Cardiac septum (tissue), 1 donor: ENCODE results near the gene CRHBP. TPM values are rescaled to one million over a fixed set of nuclear protein-coding genes. Genes with fewer than 3 reads are reported as not detected.
"Not testable (repeated sequence)": the region's sequence is repeated elsewhere in the genome, so short reads cannot be mapped to it uniquely, and the experiment has no call there.

Experiments used
- DNase-seq: peaks from one replicate; pipeline ENCODE4 v3.0.0-alpha.2; 2020; ENCODE audit warnings: low spot score
- intact Hi-C: fragments of 100-400 bp; cut with DNase I; formaldehyde crosslinking; loops from one replicate; pipeline ENCODE4 v1.14.0; 2022
- long read RNA-seq: library from polyadenylated mRNA; unstranded; transcript quantifications from one replicate; pipeline ENCODE4 v2.0.0, GENCODE V29; 2021
- total RNA-seq: library from RNA; stranded (reverse); fragmentation: NEBNext Ultra II Directional; extraction: Animal tissue kit (Norgen Biotek cat#: 25700); gene quantifications from one replicate; pipeline ENCODE4 v1.2.1, GENCODE V29; 2021
- donor health status: DM: no; HTN: no; CAD: no.

CRHBP gene, protein sequence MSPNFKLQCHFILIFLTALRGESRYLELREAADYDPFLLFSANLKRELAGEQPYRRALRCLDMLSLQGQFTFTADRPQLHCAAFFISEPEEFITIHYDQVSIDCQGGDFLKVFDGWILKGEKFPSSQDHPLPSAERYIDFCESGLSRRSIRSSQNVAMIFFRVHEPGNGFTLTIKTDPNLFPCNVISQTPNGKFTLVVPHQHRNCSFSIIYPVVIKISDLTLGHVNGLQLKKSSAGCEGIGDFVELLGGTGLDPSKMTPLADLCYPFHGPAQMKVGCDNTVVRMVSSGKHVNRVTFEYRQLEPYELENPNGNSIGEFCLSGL
- total RNA-seq: 3.1 TPM
- long read RNA-seq, partial matches to known transcripts: 1 of 3 reads
- long read RNA-seq, other reads (novel, unspliced or antisense): 0 of 3 reads

DNA sequence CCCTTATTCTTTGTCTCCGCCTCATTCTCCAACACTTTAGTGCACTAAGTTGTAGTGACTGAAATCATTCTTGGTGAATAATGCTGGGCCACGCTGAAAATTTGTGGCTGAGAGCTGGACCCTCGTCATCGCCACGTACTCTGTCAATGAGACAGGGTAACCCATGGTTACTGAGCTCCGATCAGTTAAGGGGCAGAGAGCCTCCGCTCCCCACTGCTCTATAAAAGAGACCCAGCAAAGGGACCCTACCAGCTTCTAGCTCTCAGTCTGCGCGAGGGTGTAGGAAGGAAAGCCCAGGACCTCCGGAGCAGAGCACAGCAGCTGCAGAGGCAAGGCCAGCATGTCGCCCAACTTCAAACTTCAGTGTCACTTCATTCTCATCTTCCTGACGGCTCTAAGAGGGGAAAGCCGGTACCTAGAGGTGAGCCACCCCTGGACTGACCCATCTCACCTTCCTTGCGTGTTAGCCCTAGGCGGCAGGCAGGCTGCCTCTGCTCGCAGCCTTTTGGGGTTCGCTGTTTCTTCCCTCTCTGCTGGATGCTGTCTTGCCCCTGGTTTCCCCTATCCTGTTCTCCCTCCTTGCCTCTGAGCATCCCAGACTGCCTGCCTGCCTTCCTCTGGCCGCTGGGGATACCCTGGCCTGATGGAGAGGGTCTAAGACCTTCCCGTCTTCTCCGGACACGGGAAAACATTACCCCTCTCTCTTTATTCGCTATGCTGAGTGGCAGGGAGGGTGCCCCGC is at the start of gene CRHBP:
CRHBP (plus strand) TSS at position 251 of the 742 bp plus-strand sequence; CDS start at position 341, 90 bp downstream.
- intact Hi-C loops: no loop called here
- DNase-seq: no peak

DNA sequence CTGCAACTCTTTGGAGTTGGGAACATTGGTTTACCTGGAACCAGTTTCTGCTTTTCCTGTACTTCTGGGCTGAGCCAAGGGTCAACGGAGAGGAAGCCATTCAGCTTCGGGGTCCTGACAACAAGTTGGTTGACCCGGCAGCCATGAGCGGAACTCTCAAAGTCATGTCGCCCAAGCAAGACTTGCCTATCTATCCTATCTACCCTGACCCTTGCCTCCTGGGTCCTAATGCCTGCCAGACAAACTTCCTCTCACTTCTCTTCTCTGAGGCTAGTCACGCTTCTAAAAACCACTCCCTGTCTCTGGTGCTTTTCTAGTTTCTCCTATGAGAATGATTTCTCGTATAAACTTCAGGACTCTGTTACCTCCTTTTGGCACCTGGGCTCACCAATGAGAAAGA is 44.7 kb upstream of the CRHBP start:
- intact Hi-C loops: no loop called here
- no peak for DNase-seq

- not testable (repeated sequence) for DNase-seq
- intact Hi-C loops: loop anchor here (5.0 kb wide), 1 partner anchor 38 kb away; no protein-coding TSS in a partner anchor
These were observed 42.4 kb upstream of the CRHBP start for GRCh38 chr5:76910344-76910933.

DNA sequence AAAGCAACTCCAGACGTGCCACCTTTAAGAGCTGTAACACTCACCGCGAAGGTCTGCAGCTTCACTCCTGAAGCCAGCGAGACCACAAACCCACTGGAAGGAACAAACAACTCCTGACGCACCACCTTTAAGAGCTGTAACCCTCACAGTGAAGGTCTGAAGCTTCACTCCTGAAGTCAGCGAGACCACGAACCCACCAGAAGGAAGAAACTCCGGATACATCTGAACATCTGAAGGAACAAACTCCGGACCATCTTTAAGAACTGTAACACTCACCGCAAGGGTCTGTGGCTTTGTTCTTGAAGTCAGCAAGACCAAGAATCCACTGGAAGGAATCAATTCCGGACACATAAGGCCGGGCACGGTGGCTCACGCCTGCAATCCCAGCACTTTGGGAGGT is 38.2 kb upstream of the CRHBP start:
- not testable (repeated sequence) for DNase-seq

GRCh38 chr5:76918539-76918938 is 34.3 kb upstream of the CRHBP start:
- intact Hi-C loops: no loop called here
- DNase-seq: no peak

More for the DNA sequence above, 38.2 kb upstream of the CRHBP start:
- intact Hi-C loops: loop anchor here (5.0 kb wide), 1 partner anchor 42 kb away; no protein-coding TSS in a partner anchor

GRCh38 chr5:76920491-76920890 is 32.4 kb upstream of the CRHBP start:
- intact Hi-C loops: no loop called here
- DNase-seq: no peak

DNA sequence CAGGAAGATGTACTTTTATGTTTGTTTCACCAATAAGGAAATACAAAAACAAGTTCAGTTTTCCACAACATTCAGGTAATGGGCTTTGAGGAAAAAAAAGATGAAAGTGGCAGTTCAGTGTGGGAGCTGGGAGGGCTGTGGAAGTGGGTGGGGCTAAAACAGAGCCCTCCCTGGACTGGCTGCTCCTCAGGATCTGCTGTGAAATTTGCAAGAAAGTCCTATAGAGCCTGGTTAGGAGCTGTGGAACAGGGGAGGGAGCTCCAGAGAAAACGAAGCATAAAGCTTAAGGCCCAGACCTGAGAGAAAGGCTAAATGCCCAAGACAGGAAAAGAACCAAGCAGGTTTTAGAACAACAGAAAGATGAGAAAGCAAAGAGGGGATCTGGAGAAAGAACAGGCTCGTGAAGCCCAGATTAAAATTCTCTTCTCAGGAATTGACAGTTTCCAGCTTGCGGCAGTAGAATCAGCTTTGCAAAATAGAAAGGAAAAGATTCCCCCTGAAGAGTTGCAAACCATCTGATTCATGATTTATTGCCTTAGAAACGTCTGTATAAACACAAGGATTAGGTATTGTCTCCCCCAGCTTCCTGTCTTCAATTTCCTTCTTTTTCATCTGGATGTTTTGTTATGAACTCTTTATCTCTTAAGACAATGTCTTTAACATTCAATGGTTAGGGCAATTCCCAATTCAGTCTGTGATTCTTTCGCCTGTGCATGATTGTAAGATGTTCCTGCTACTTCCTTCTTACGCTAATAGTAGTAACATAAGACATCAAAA is 26.3 kb upstream of the CRHBP start:
- intact Hi-C loops: no loop called here
- no peak for DNase-seq

- intact Hi-C loops: no loop called here
- no peak for DNase-seq
These were observed 24.9 kb upstream of the CRHBP start for GRCh38 chr5:76927961-76928360.

DNA sequence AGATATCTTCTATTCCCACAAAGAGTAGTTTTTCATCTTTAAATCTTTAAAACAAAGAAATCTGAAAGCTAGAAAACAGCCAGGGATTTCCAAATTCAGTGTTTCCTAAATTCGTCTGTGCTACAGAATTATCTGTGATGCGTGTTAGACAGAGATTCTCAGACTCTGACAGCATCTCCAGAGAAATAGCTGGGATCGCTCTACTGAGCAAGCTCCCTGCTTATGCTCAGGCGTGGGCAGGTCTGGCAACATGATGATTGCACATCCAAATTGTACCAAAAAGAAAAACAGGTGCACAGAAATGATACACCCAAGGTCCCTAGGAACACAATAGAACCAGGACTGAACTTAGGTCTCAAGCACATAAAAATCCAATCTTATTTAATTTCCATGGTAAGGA is 22.8 kb upstream of the CRHBP start:
- intact Hi-C loops: no loop called here
- DNase-seq: no peak

- DNase-seq: no peak
- intact Hi-C loops: no loop called here
These were observed 14.7 kb upstream of the CRHBP start for GRCh38 chr5:76938177-76938576.

- no peak for DNase-seq
- intact Hi-C loops: no loop called here
These were observed 11.8 kb upstream of the CRHBP start for GRCh38 chr5:76941000-76941399.

DNA sequence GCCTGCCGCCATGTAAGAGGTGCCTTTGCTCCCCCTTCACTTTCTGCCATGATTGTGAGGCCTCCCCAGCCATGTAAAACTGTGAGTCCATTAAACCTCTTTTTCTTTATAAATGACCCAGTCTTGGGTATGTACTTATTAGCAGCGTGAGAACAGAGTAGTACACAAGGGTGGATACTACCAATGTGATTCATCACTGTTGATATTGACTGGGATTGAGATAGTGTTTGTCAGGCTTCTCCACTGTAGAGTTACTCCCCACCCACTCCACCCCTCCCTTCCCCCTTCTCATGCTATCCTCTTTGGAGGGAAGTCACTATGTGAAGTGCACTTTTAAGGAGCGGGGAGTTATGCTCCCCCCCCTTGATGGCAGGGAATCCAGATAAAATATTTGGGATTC is 11.4 kb upstream of the CRHBP start:
- no peak for DNase-seq
- intact Hi-C loops: no loop called here

DNA sequence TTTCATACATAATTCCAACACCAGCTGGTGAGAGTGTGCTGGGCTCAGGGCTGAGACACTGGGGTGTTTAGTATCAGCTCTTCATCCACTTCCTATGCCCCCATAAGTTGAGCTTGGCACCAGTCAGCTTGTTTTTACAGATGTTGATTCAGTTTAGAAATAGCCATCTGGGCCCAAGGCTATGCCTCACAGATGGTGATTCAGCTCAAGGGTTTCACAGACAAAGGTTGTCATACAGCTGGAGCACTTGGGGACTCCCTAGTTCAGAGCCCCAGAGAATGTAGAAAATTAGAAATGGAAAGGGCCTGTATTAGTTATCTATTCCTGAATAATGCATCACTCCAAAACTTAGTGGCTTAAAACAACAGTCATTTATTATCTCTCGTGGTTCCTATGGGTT is 10.3 kb upstream of the CRHBP start:
- DNase-seq: no peak
- intact Hi-C loops: no loop called here

GRCh38 chr5:76943006-76943405 is 9.8 kb upstream of the CRHBP start:
- intact Hi-C loops: no loop called here
- DNase-seq: no peak

- DNase-seq: no peak
- intact Hi-C loops: no loop called here
These were observed 8.2 kb upstream of the CRHBP start for GRCh38 chr5:76944638-76945037.

DNA sequence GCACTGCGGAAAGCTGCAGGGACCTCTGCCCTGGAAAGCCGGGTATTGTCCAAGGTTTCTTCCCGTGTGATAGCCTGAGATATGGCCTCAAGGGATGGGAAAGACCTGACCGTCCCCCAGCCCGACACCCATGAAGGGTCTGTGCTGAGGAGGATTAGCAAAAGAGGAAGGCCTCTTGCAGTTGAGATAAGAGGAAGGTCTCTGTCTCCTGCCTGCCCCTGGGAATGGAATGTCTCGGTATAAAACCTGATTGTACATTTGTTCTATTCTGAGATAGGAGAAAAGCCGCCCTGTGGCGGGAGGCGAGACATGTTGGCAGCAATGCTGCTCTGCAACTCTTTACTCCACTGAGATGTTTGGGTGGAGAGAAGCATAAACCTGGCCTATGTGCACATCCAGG is 7.6 kb upstream of the CRHBP start:
- not testable (repeated sequence) for DNase-seq

DNA sequence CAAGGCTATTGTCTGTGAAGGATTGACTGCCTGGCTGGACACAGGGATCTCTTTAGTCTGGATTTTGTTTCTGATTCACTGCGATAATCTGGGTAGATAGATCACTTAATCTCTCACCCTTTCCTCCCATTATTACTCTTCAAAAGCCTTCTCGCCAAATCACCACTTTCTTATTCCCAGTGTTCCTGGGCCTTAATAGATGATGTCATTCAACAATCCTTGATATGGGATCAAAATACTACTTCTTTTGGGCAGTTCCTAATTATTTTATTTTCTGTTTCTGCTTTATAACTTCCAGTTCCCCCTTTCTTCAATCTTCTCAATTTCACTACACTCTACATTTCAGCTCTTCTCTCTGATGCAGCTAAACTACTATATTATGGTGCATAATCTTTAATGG is 6.8 kb upstream of the CRHBP start:
- intact Hi-C loops: no loop called here
- no peak for DNase-seq

More for the DNA sequence above, 7.6 kb upstream of the CRHBP start:
- intact Hi-C loops: not testable (repeated sequence)

DNA sequence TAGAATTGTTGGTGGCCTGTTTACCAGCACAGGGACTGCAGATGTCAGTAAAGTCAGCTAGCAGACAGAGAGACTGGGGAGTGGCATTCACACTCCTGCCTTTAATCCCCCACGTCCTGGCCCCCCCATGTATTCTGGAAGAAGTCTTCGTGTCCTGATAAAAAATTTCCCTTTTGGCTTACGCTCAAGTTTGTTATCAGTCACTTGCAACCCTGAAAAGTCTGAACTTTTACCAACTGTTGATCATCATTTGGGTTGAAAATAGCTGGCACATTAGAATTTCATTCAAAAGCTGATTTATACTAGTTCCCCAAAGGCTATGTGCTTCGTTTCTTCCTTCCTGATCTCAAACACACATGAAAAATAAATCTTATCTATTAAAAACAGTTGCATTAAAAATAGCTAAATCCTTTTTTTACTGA is 5.8 kb upstream of the CRHBP start:
- DNase-seq: no peak
- intact Hi-C loops: no loop called here

- intact Hi-C loops: no loop called here
- no peak for DNase-seq
These were observed 922 bp downstream of the CRHBP start for GRCh38 chr5:76953551-76954382.
